ENCODE measurements around the gene DEDD.

DEDD gene

DNA sequence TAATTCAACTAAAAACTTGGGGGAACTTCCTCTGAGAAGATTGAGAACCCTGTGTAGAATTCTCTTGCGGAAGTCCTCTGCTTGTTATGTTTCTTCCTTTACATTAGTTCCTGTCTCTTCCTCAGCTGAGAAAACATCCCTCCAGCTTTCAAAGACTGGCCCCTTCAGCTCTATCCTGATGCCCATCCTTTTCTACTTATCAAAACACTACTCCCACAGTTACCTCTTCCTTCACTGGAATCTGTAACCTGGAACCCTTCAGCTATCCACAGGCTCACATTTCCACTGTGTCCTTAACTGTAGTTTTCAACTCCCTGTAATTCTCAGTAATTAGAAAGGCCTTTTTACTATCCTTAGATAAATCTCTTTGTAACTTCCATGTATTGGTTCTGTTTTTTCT, 6.0 kb upstream of the DEDD start:
- Histone ChIP-seq H3K9me3 (no peaks in the 10 kb centered on the region), H3K4me3 (ENCODE audit: low read depth, low read length) (no peak overlapping the region), H3K36me3 (no peaks in the 10 kb centered on the region), H3K4me1 (no peaks in the 10 kb centered on the region), H3K27me3 (no peaks in the 10 kb centered on the region)
- TF ChIP-seq, protein P1, sequence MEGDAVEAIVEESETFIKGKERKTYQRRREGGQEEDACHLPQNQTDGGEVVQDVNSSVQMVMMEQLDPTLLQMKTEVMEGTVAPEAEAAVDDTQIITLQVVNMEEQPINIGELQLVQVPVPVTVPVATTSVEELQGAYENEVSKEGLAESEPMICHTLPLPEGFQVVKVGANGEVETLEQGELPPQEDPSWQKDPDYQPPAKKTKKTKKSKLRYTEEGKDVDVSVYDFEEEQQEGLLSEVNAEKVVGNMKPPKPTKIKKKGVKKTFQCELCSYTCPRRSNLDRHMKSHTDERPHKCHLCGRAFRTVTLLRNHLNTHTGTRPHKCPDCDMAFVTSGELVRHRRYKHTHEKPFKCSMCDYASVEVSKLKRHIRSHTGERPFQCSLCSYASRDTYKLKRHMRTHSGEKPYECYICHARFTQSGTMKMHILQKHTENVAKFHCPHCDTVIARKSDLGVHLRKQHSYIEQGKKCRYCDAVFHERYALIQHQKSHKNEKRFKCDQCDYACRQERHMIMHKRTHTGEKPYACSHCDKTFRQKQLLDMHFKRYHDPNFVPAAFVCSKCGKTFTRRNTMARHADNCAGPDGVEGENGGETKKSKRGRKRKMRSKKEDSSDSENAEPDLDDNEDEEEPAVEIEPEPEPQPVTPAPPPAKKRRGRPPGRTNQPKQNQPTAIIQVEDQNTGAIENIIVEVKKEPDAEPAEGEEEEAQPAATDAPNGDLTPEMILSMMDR (IDR thresholded peaks at IDR 0.05; ENCODE audit: low read depth, low read length) = no peak
- no peak for DNase-seq

DNA sequence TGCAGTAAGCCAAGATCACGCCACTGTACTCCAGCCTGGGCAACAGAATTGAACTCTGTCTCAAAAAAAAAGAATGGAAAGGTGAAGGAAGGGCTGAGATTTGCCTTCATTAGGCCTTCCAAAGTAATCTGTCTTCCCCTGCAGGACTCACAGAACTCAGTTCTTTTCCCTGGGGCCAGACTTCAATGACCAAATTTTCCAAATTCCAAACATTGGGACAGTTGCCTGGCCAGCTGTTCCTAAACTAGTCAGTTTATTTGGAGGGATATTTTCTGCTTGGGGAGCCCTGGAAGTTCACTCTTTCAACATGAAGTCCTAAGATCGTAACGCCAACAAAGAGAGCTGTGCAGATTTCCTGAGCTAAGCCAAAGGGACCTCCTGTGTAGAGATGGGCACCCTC, 5.4 kb upstream of the DEDD start:
- no peak for DNase-seq
- H3K4me1 ChIP-seq = no peaks in the 10 kb centered on the region
- H3K9me3 ChIP-seq = no peaks in the 10 kb centered on the region
- no peaks in the 10 kb centered on the region for H3K36me3 ChIP-seq
- no peaks in the 10 kb centered on the region for H3K27me3 ChIP-seq
- TF ChIP-seq, protein P1 (IDR thresholded peaks at IDR 0.05; ENCODE audit: low read depth, low read length) = no peak
- no peak overlapping the region for H3K4me3 ChIP-seq (ENCODE audit: low read depth, low read length)

DNA sequence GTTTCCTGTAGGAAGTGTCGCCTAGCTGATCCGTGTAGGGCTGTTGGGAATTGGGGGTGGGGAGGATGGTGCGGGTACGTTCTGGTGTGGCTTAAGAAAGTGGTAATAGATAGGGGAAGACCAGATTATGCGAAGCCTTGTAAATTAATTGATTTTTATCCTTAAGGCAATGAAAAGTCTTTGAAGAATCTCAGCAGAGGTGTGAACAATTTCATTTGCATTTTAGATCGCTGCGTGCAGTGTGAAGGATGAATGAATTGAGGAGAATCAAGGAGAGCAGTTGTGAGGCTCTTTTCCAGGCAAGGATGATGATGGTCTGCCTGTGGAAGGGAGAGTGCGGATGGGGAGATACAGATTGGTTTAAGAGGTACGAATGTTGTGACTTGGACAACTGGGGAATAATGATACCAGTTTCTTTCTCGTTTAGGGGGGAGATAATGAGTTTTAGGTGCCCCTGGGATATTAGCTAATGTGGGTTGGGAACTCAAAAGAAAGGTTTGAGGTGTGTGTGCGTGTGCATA, 813 bp upstream of the DEDD start:
- DNase-seq = no peak
- H3K27me3 ChIP-seq = no peaks in the 10 kb centered on the region
- peaks cover 21% of the 10 kb centered on the region for H3K36me3 ChIP-seq
- no peaks in the 10 kb centered on the region for H3K9me3 ChIP-seq
- TF ChIP-seq, protein P1 (IDR thresholded peaks at IDR 0.05; ENCODE audit: low read depth, low read length) = no peak
- H3K4me1 ChIP-seq = peaks cover 4% of the 10 kb centered on the region; the same call in 1 of the 2 replicates
- peak overlapping the region; percentile 78 for H3K4me3 ChIP-seq (ENCODE audit: low read depth, low read length)

DNA sequence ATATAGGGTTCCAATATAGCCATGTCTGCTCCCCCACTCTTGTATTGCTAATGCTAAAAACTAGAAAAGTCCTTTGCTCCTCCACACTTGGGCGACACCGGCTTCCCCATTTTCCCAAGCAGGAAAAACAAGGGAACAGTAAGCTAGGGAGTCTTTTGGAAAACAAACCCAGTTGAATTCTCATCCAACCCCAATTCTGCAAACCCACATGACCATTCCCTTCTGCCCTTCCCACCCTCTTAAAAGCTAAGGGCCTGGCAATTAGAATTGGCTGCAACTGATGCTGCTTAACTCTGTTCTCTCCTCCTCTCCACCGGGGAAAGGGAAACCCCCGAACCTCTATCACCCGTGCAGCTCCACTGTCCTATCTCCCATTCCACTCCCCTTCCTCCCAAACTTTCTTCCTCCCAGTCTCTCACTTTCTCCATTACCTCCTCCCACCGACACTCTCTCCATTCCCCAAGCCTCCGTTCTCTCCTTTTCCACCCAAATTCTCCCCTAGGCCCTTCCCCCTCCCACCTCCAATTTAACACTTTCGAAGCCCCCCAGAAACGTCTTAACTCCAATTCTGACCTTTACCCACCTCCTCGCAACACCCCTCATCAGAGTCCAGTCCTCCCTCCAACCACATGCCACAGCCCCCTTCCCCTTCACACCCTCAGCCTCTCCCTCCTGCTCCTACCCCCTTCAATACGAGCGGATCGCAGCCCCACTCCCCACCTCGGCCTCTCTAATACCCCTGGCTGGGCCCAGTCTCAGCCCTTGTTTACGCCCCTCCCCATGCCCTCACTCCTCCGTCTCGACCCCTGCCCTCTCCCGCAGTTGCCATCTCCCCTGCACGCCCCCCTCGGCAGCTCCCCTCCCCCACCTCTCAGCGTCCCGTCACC, 701 bp downstream of the DEDD start:
- H3K36me3 ChIP-seq = peaks cover 36% of the 10 kb centered on the region
- no peak for DNase-seq
- H3K9me3 ChIP-seq = no peaks in the 10 kb centered on the region
- peak overlapping the region; percentile 78 for H3K4me3 ChIP-seq (ENCODE audit: low read depth, low read length)
- no peaks in the 10 kb centered on the region for H3K27me3 ChIP-seq
- TF ChIP-seq, protein P1 (IDR thresholded peaks at IDR 0.05; ENCODE audit: low read depth, low read length) = no peak
- peaks cover 4% of the 10 kb centered on the region; the same call in 1 of the 2 replicates for H3K4me1 ChIP-seq

DNA sequence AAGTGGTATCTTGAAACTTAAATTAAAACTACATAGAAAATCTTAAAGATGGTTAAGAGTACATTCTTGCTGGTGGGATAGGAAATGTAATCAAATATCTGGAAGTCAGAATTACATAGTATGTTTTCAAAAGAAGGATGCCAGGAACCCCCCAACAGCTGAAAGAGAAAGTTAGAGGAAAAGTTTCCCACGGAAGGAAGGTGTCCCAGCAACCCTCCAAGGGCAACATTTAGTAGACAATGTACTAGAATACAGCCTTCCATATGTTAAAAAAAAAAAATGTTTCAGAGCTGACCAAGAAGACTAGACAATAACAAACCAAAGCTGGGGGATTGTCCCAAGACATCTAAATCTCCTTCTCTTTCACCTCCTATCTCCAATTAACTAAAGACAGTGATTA, 2.2 kb downstream of the DEDD start:
- no peaks in the 10 kb centered on the region for H3K27me3 ChIP-seq
- DNase-seq = no peak
- TF ChIP-seq, protein P1 (IDR thresholded peaks at IDR 0.05; ENCODE audit: low read depth, low read length) = no peak
- no peaks in the 10 kb centered on the region for H3K9me3 ChIP-seq
- no peak overlapping the region for H3K4me3 ChIP-seq (ENCODE audit: low read depth, low read length)
- H3K36me3 ChIP-seq = peaks cover 46% of the 10 kb centered on the region
- peaks cover 4% of the 10 kb centered on the region; the same call in 1 of the 2 replicates for H3K4me1 ChIP-seq
